ENCODE data around the gene HIP1R. TPM values are rescaled to one million over a fixed set of nuclear protein-coding genes. Genes with fewer than 3 reads are reported as not detected.

Gene HIP1R
- total and polyA plus RNA-seq, 2 of the 8 experiments (the other 6 are each of a cell fraction or from before 2014, with no cell fraction given), result 11.2 to 14.5 TPM

GRCh38 chr12:122843455-122843854 lies 8.2 kb downstream of the HIP1R start:
- Histone ChIP-seq H3K23me2 (ENCODE audit: low read depth, low read length) (no peaks in the 10 kb centered on the region), H3K9ac (replicated peaks in 1 of 4; ENCODE audit: extremely low read depth in 1 of 4, low read depth in 3 of 4, low read length in 3 of 4) (no peak overlapping the region; a peak in 1 of 7 replicates), H3K4ac (replicated peaks; ENCODE audit: insufficient read length, low read depth, low read length) (no peak overlapping the region), H2AK5ac (ENCODE audit: low read depth, low read length) (no peak overlapping the region), H3K27ac (ENCODE audit: low read depth, low read length) (no peak overlapping the region), H4K8ac (ENCODE audit: extremely low read depth, insufficient read depth, low read length) (no peak overlapping the region), H4K20me1 (replicated peaks in 1 of 2; ENCODE audit: control insufficient read depth in 1 of 2, insufficient read depth in 2 of 2, low read length in 2 of 2) (peaks cover 16 to 25% of the 10 kb centered on the region in 2 experiments), H3K36me3 (ENCODE audit: control insufficient read depth in 2 of 4, insufficient read depth in 4 of 4, low read length in 3 of 4) (no peaks in the 10 kb centered on the region; a peak in 1 of 8 replicates), H2AFZ (ENCODE audit: low read length) (no peak overlapping the region), H2BK5ac (ENCODE audit: low read depth, low read length) (no peak overlapping the region), H3K4me3 (ENCODE audit: extremely low read depth in 1 of 4, insufficient read depth in 2 of 4, low read depth in 3 of 4, low read length in 4 of 4) (no peak overlapping the region), H4K5ac (ENCODE audit: insufficient read length, low read depth, low read length) (no peak overlapping the region), H3K56ac (replicated peaks; ENCODE audit: insufficient read length, low read depth, low read length) (no peak overlapping the region), H2BK120ac (replicated peaks; ENCODE audit: low read depth, low read length) (no peak overlapping the region), H3K27me3 (replicated peaks in 1 of 4; ENCODE audit: control insufficient read depth in 3 of 4, extremely low read depth in 1 of 4, insufficient read depth in 3 of 4, low read length in 3 of 4) (peaks cover 0 to 3% (median 0%) of the 10 kb centered on the region in 4 experiments; a peak in 1 of 7 replicates), H3K4me1 (replicated peaks in 1 of 4; ENCODE audit: control insufficient read depth in 3 of 4, insufficient read depth in 4 of 4, low read length in 3 of 4) (peaks cover 0 to 19% (median 10%) of the 10 kb centered on the region in 4 experiments; a peak in 6 of 7 replicates), H3K23ac (ENCODE audit: insufficient read length) (no peak overlapping the region), H2BK12ac (ENCODE audit: low read depth, low read length) (no peak overlapping the region), H3K9me3 (ENCODE audit: insufficient read depth in 2 of 2, low read depth in 1 of 2, low read length in 1 of 2) (no peaks in the 10 kb centered on the region), H3K18ac (ENCODE audit: extremely low read depth, low read length) (no peak overlapping the region), H3K79me1 (ENCODE audit: low read depth, low read length) (peaks cover 13% of the 10 kb centered on the region), H3K4me2 (ENCODE audit: insufficient read depth in 1 of 2, low read depth in 2 of 2, low read length in 2 of 2) (no peak overlapping the region), H3K14ac (ENCODE audit: insufficient read length) (no peak overlapping the region), H2BK20ac (ENCODE audit: low read length) (no peak overlapping the region), H3K79me2 (ENCODE audit: control insufficient read depth in 1 of 2, insufficient read depth in 2 of 2, low read length in 2 of 2) (no peaks in the 10 kb centered on the region; a peak in 1 of 4 replicates), H4K91ac (replicated peaks; ENCODE audit: insufficient read length, low read length) (no peak overlapping the region), H2BK15ac (ENCODE audit: low read length) (no peak overlapping the region)
- ChIA-PET POLR2A (ENCODE audit: partially characterized antibody) (interaction anchor here (1.0 kb wide), 1 partner anchor 131 kb away, joined by 3 read pairs; no protein-coding TSS in a partner anchor), CTCF (ENCODE audit: partially characterized antibody) (interaction anchor here (1.8 to 11.4 kb wide), 3 partner anchors 15 to 51 kb away, joined by 7 to 129 read pairs (median 9); no protein-coding TSS in a partner anchor)
- 90% methylated on average over 8 of the region's 8 CpGs; no CpG with 5 or more reads in 1 of the 2 experiments for WGBS, 2 experiments (ENCODE audit: extremely low coverage in 1 of 2, insufficient coverage in 1 of 2, insufficient read length in 1 of 2, insufficient replicate concordance in 2 of 2, low coverage in 1 of 2, low lambda C conversion rate in 2 of 2, missing lambda C conversion rate in 1 of 2)
- no peak for TF ChIP-seq FOSL1 (IDR thresholded peaks at IDR 0.05; ENCODE audit: insufficient read depth, low read depth, low read length)
- TF ChIP-seq NRF1 (IDR thresholded peaks at IDR 0.05; ENCODE audit: low read depth, low read length), result no peak
- no peak for TF ChIP-seq BCL11A (IDR thresholded peaks at IDR 0.05; ENCODE audit: low read depth in 2 of 2, low read length in 2 of 2)
- TF ChIP-seq GTF2F1 (IDR thresholded peaks at IDR 0.05; ENCODE audit: borderline replicate concordance, low read depth, low read length), result no peak
- no peak for TF ChIP-seq CBX5 (IDR thresholded peaks at IDR 0.05; ENCODE audit: low read depth, low read length)
- TF ChIP-seq RBBP5 (IDR thresholded peaks at IDR 0.05; ENCODE audit: borderline replicate concordance, low read depth, low read length), result no peak
- no peak for TF ChIP-seq SP1 (IDR thresholded peaks at IDR 0.05; ENCODE audit: low read depth, low read length)
- TF ChIP-seq CTCF (IDR thresholded peaks at IDR 0.05; ENCODE audit: control extremely low read depth in 1 of 3, insufficient read depth in 1 of 3, low read depth in 1 of 3, low read length in 3 of 3), result no peak
- no peak for DNase-seq (ENCODE audit: low read depth in 1 of 2, low spot score in 2 of 2)
- no peak for FAIRE-seq
